ENCODE data around the gene IDH3A.

Gene IDH3A

GRCh38 chr15:78193731-78194567, 44.8 kb downstream of the IDH3A start:
- H3K27ac ChIP-seq = no peak overlapping the region
- TF ChIP-seq ZFX (IDR thresholded peaks at IDR 0.05; ENCODE audit: borderline replicate concordance) (no peak), CTCF (IDR thresholded peaks at IDR 0.05) (no peak)

GRCh38 chr15:78194568-78194925, 45.4 kb downstream of the IDH3A start:
- H3K27ac ChIP-seq = no peak overlapping the region
- no peak for TF ChIP-seq CTCF (IDR thresholded peaks at IDR 0.05)
- no peak for TF ChIP-seq ZFX (IDR thresholded peaks at IDR 0.05; ENCODE audit: borderline replicate concordance)

GRCh38 chr15:78195735-78196201, 46.6 kb downstream of the IDH3A start:
- TF ChIP-seq ZFX (IDR thresholded peaks at IDR 0.05; ENCODE audit: borderline replicate concordance) = no peak
- peak; percentile 92 for TF ChIP-seq CTCF (IDR thresholded peaks at IDR 0.05)
- no peak overlapping the region for H3K27ac ChIP-seq

- no peak overlapping the region for H3K27ac ChIP-seq
- no peak for TF ChIP-seq ZFX (IDR thresholded peaks at IDR 0.05; ENCODE audit: borderline replicate concordance)
- no peak for TF ChIP-seq CTCF (IDR thresholded peaks at IDR 0.05)
Measured at GRCh38 chr15:78197632-78198031, 48.5 kb downstream of the IDH3A start.

GRCh38 chr15:78200276-78200930, 51.2 kb downstream of the IDH3A start:
- no peak for TF ChIP-seq CTCF (IDR thresholded peaks at IDR 0.05)
- no peak for TF ChIP-seq ZFX (IDR thresholded peaks at IDR 0.05; ENCODE audit: borderline replicate concordance)
- no peak overlapping the region for H3K27ac ChIP-seq

- H3K27ac ChIP-seq = no peak overlapping the region
- TF ChIP-seq ZFX (IDR thresholded peaks at IDR 0.05; ENCODE audit: borderline replicate concordance) = no peak
- no peak for TF ChIP-seq CTCF (IDR thresholded peaks at IDR 0.05)
Measured at GRCh38 chr15:78201281-78202190, 52.4 kb downstream of the IDH3A start.
